Measurements from ENCODE around the gene ADCY2. TPM values are rescaled to one million over a fixed set of nuclear protein-coding genes. Genes with fewer than 3 reads are reported as not detected.

Gene ADCY2
- total and polyA plus RNA-seq, 11 donors = 0.04 to 0.96 (median 0.32) TPM

DNA sequence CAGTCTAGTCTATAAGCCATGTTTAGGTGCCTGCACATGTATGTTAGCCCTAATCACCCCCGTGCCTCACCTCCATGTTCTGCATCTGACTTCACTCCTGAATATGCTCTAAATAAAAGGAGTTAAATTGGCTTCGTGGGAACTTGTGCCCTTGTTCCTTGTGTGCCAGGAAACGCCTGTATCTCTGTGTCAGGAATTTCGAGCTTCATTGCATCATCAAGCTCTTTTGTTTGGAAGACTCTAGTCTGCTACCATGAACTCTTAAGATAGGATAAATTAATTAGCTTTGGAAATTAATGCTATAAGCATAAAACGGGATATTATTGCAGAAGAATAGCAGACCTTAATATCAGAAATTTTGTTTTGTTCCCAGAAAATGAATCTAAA, 99.2 kb downstream of the ADCY2 start:
- H3K4me3 ChIP-seq = no peak overlapping the region
- ATAC-seq (no peak), DNase-seq (no peak)
- peaks cover 0 to 4% (median 0%) of the 10 kb centered on the region in 9 donors for H3K27me3 ChIP-seq
- no peaks in the 10 kb centered on the region for H3K4me1 ChIP-seq
- H3K9me3 ChIP-seq = no peaks in the 10 kb centered on the region
- H3K36me3 ChIP-seq = no peaks in the 10 kb centered on the region
- intact Hi-C loops (cut with DNase I) = no loop called here
- TF ChIP-seq, protein P1, sequence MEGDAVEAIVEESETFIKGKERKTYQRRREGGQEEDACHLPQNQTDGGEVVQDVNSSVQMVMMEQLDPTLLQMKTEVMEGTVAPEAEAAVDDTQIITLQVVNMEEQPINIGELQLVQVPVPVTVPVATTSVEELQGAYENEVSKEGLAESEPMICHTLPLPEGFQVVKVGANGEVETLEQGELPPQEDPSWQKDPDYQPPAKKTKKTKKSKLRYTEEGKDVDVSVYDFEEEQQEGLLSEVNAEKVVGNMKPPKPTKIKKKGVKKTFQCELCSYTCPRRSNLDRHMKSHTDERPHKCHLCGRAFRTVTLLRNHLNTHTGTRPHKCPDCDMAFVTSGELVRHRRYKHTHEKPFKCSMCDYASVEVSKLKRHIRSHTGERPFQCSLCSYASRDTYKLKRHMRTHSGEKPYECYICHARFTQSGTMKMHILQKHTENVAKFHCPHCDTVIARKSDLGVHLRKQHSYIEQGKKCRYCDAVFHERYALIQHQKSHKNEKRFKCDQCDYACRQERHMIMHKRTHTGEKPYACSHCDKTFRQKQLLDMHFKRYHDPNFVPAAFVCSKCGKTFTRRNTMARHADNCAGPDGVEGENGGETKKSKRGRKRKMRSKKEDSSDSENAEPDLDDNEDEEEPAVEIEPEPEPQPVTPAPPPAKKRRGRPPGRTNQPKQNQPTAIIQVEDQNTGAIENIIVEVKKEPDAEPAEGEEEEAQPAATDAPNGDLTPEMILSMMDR (IDR thresholded peaks at IDR 0.05) = no peak
- no peak for TF ChIP-seq POLR2A (IDR thresholded peaks at IDR 0.05)
- 44 to 59% (median 52%) methylated on average over 5 of the region's 5 CpGs for WGBS, 4 donors
- no peak overlapping the region for H3K27ac ChIP-seq

DNA sequence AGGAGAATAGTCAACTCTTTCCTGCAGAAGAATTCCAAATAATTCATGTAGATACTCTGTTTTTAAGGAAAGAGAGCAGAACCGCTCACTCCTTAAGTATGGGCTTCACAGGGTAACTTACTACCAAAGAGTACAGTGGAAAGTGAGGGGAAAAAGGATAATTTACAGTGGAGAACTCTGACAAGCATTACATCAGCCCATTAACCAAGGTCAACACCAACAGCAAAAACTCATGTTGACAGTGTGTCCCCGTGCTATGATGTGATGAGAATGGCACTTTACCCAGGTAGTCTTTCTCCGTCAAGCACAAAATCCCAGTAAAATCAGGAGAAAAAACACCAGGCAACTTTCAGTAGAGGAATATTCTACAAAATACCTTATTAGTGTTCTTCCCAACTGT, 104.3 kb downstream of the ADCY2 start:
- ATAC-seq = no peak
- intact Hi-C loops (cut with DNase I) = no loop called here
- Histone ChIP-seq H3K36me3 (no peaks in the 10 kb centered on the region), H3K4me3 (no peak overlapping the region), H3K27me3 (peaks cover 0 to 4% (median 0%) of the 10 kb centered on the region in 9 donors), H3K9me3 (no peaks in the 10 kb centered on the region), H3K27ac (no peak overlapping the region), H3K4me1 (no peaks in the 10 kb centered on the region)
- DNase-seq = no peak
- WGBS, 4 donors = 74 to 85% (median 79%) methylated on average over 3 of the region's 3 CpGs
- TF ChIP-seq, protein P1 (IDR thresholded peaks at IDR 0.05) = no peak
- TF ChIP-seq POLR2A (IDR thresholded peaks at IDR 0.05) = no peak

DNA sequence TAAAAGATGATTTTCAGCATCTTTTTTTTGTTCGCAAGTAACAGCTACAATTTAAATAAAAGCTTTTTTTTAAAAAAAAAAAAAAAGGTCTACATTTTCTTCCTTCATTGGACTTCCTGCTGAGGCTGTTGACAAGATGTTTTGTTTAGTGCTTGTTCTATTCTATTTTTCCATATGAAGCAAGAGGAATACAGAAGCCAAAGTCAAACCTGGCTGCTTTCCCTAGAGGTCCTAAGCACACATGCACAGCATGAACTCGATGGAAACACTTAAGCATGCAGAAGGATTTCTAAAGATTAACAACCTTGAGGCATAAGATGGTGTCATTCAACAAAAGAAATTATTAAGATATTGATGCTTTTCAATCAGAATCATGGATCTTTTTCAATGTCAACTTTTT, 105.1 kb downstream of the ADCY2 start:
- Histone ChIP-seq H3K36me3 (no peaks in the 10 kb centered on the region), H3K4me1 (no peaks in the 10 kb centered on the region), H3K27ac (no peak overlapping the region), H3K4me3 (no peak overlapping the region), H3K9me3 (no peaks in the 10 kb centered on the region), H3K27me3 (peaks cover 0 to 4% (median 0%) of the 10 kb centered on the region in 9 donors)
- intact Hi-C loops (cut with DNase I) = no loop called here
- DNase-seq = no peak
- TF ChIP-seq, protein P1 (IDR thresholded peaks at IDR 0.05) = no peak
- TF ChIP-seq POLR2A (IDR thresholded peaks at IDR 0.05) = no peak
- no peak for ATAC-seq
- WGBS, 4 donors = 73 to 77% (median 74%) methylated on average over 2 of the region's 2 CpGs

DNA sequence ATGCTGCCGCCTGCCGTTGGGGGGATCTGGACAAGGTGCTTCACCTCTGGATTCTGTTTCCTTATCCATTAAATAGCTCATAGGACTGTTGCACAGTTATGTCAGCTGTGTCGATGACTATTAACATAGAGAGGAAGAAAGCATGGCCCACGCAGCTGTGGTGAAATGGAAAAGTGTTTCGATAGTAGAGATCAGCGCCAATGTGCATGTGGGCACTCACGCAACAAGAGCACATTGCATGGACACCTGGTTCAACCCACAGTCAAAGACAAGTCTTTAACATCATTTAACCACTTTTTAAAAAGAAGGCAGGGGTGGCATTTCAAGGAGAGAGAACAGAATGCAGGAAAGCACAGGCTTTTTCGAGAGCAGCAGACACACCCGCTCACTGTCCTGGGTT, 107.6 kb downstream of the ADCY2 start:
- DNase-seq (no peak), ATAC-seq (no peak)
- H3K9me3 ChIP-seq = no peaks in the 10 kb centered on the region
- no peak overlapping the region for H3K27ac ChIP-seq
- H3K27me3 ChIP-seq = no peaks in the 10 kb centered on the region
- TF ChIP-seq, protein P1 (IDR thresholded peaks at IDR 0.05) = no peak
- TF ChIP-seq POLR2A (IDR thresholded peaks at IDR 0.05) = no peak
- no peaks in the 10 kb centered on the region for H3K4me1 ChIP-seq
- WGBS, 4 donors = 85 to 88% (median 87%) methylated on average over 9 of the region's 9 CpGs
- H3K4me3 ChIP-seq = no peak overlapping the region
- intact Hi-C loops (cut with DNase I) = no loop called here
- H3K36me3 ChIP-seq = no peaks in the 10 kb centered on the region

All from heart left ventricle (tissue), 16 donors.